ENCODE results near the gene APCDD1.

Gene APCDD1

DNA sequence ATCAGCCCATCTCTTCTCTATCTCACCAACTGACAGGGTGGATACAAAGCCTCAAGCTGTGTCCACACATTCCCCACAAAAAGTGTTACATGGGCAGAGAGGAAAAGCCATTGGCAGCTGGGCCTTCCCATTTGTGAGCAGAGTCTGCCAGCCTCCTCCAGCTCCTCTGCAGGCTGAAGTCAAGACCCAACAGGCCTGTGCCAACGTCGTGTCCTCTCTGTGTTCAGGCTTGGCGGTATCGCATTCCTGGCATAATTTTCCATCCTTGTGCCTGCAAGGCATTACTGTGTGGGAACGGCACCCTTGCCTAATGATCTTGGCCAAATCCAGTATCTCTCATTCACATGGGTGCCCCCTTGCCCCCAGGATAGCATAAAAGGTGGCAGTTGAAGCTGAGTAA lies 41.5 kb upstream of the APCDD1 start:
- no peak for DNase-seq (ENCODE audit: low read depth, low spot score)
- TF ChIP-seq CTCF (IDR thresholded peaks at IDR 0.05; ENCODE audit: low read depth, low read length), result no peak
- in situ Hi-C loops (cut with HindIII; ENCODE audit: low sequenced_read_pairs), result no loop called here
- H3K4me3 ChIP-seq (ENCODE audit: low read depth, low read length), result no peak overlapping the region

GRCh38 chr18:10413722-10414121 lies 40.7 kb upstream of the APCDD1 start:
- DNase-seq (ENCODE audit: low read depth, low spot score), result no peak
- H3K4me3 ChIP-seq (ENCODE audit: low read depth, low read length), result no peak overlapping the region
- no peak for TF ChIP-seq CTCF (IDR thresholded peaks at IDR 0.05; ENCODE audit: low read depth, low read length)
- in situ Hi-C loops (cut with HindIII; ENCODE audit: low sequenced_read_pairs), result no loop called here

GRCh38 chr18:10414293-10414842 lies 40.1 kb upstream of the APCDD1 start:
- no peak for DNase-seq (ENCODE audit: low read depth, low spot score)

GRCh38 chr18:10416065-10416464 lies 38.4 kb upstream of the APCDD1 start:
- in situ Hi-C loops (cut with HindIII; ENCODE audit: low sequenced_read_pairs), result no loop called here
- no peak for TF ChIP-seq CTCF (IDR thresholded peaks at IDR 0.05; ENCODE audit: low read depth, low read length)
- H3K4me3 ChIP-seq (ENCODE audit: low read depth, low read length), result no peak overlapping the region
- DNase-seq (ENCODE audit: low read depth, low spot score), result no peak

More at GRCh38 chr18:10414293-10414842, 40.1 kb upstream of the APCDD1 start:
- no peak overlapping the region for H3K4me3 ChIP-seq (ENCODE audit: low read depth, low read length)
- TF ChIP-seq CTCF (IDR thresholded peaks at IDR 0.05; ENCODE audit: low read depth, low read length), result no peak
- in situ Hi-C loops (cut with HindIII; ENCODE audit: low sequenced_read_pairs), result no loop called here

GRCh38 chr18:10417191-10417590 lies 37.2 kb upstream of the APCDD1 start:
- no peak overlapping the region for H3K4me3 ChIP-seq (ENCODE audit: low read depth, low read length)
- in situ Hi-C loops (cut with HindIII; ENCODE audit: low sequenced_read_pairs), result no loop called here
- no peak for DNase-seq (ENCODE audit: low read depth, low spot score)
- no peak for TF ChIP-seq CTCF (IDR thresholded peaks at IDR 0.05; ENCODE audit: low read depth, low read length)

DNA sequence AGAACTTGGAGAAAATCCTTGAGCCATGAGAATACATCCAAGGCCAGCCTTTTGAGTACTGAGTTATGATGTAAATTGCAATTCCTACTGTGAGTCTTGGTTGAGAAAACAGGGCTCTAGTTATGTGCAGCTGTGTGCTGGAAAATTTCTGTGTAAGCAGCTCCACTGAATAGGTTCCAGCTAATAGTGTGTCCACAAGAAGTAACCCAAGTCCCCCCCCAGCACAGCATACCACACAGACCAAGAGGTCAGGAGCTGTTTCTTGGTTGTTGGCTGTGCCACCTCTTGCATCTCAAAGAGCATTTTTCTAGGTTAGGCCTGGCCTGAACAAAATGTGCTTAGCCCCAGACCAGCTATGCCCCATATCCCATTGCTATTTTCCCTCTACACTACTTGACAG lies 36.8 kb upstream of the APCDD1 start:
- in situ Hi-C loops (cut with HindIII; ENCODE audit: low sequenced_read_pairs), result no loop called here
- TF ChIP-seq CTCF (IDR thresholded peaks at IDR 0.05; ENCODE audit: low read depth, low read length), result no peak
- H3K4me3 ChIP-seq (ENCODE audit: low read depth, low read length), result no peak overlapping the region
- peak; percentile 53 for DNase-seq (ENCODE audit: low read depth, low spot score)

DNA sequence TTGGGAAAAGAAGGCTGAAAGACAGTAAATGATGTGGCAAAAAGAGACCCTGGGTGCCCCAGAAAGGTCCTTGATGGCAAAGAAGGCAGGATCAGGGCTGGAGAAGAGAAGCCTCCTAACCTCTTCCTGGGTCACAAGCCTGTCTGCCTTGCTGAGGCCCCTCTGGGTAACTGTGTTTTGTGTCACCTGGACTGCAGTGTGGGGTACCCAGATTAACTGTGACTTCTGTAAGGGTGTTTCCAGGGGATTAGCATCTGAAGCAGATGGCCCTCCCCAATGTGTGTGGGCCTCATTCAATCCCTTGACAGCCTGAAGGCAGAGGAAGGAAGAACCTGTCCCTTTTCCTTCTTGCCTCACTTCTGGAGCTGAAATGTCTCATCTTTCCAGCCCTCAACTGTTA lies 35.6 kb upstream of the APCDD1 start:
- no peak overlapping the region for H3K4me3 ChIP-seq (ENCODE audit: low read depth, low read length)
- no peak for TF ChIP-seq CTCF (IDR thresholded peaks at IDR 0.05; ENCODE audit: low read depth, low read length)
- DNase-seq (ENCODE audit: low read depth, low spot score), result no peak
- in situ Hi-C loops (cut with HindIII; ENCODE audit: low sequenced_read_pairs), result no loop called here

Data from astrocyte of the spinal cord (primary cell).